Stimulated activated naive CD8-positive, alpha-beta T cell treated with anti-CD3 and anti-CD28 coated beads, Interleukin-15, Interleukin-2, amounts not matched to agents 100 ng/mL and 50 ng/mL, for 24 hours (primary cell): ENCODE results near the gene SULF2.
A peak's percentile ranks its signal among the peaks of the same experiment; 100 is the strongest.

Source experiments
- H3K27ac Mint-ChIP-seq: one replicate; pipeline ENCODE4 v1.8.0; 2021; ENCODE audit warnings: mild to moderate bottlenecking, mixed read lengths
- H3K27me3 Mint-ChIP-seq: one replicate; pipeline ENCODE4 v1.8.0; 2021; ENCODE audit warnings: mixed read lengths
- H3K36me3 Mint-ChIP-seq: one replicate; pipeline ENCODE4 v1.8.0; 2021; ENCODE audit warnings: low read depth, mixed read lengths
- H3K4me1 Mint-ChIP-seq: one replicate; pipeline ENCODE4 v1.8.0; 2021; ENCODE audit warnings: low read depth, mixed read lengths
- H3K4me3 Mint-ChIP-seq: one replicate; pipeline ENCODE4 v1.8.0; 2021; ENCODE audit warnings: mild to moderate bottlenecking, mixed read lengths
- H3K9me3 Mint-ChIP-seq: one replicate; pipeline ENCODE4 v1.8.0; 2021; ENCODE audit warnings: mixed read lengths

SULF2 gene

DNA sequence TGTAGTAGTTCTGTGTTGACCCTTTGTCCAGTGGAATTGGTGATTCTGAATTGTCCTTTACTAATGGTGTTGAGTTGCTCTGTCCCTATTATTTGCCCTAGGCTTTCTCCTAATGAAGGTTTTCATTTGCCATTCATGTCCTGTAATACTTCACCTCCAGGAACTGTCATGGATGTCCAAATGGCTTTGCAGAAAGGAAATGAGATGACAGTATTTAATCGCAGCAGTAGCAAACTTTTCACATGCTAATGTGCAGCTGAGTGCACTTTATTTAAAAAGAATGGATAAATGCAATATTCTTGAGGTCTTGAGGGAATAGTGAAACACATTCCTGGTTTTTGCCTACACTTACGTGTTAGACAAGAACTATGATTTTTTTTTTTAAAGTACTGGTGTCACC, 131.4 kb downstream of the SULF2 start:
- H3K4me1 Mint-ChIP-seq: no peaks in the 10 kb centered on the region
- H3K27ac Mint-ChIP-seq: no peak overlapping the region
- H3K4me3 Mint-ChIP-seq: no peak overlapping the region
- no peaks in the 10 kb centered on the region for H3K27me3 Mint-ChIP-seq
- H3K9me3 Mint-ChIP-seq: no peaks in the 10 kb centered on the region
- peaks cover 74% of the 10 kb centered on the region for H3K36me3 Mint-ChIP-seq

DNA sequence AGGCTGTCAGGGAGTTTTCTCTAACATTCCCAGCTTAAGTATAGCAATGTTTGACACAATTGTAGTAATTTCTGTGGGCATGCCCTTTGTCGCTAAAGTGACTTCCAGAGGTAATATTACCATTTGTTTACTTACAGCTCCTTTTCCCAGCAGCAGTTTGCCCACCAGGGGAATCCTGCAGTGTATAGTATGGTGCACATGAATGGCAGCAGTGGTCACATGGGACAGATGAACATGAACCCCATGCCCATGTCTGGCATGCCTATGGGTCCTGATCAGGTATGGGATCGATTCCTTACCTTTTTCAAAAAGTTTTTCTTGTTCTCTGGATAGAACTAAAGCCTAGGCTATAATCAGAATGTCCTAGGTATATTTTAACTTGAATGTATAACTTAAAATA, 132.5 kb downstream of the SULF2 start:
- no peaks in the 10 kb centered on the region for H3K27me3 Mint-ChIP-seq
- no peak overlapping the region for H3K4me3 Mint-ChIP-seq
- no peaks in the 10 kb centered on the region for H3K9me3 Mint-ChIP-seq
- H3K36me3 Mint-ChIP-seq: peaks cover 80% of the 10 kb centered on the region
- no peak overlapping the region for H3K27ac Mint-ChIP-seq
- no peaks in the 10 kb centered on the region for H3K4me1 Mint-ChIP-seq

DNA sequence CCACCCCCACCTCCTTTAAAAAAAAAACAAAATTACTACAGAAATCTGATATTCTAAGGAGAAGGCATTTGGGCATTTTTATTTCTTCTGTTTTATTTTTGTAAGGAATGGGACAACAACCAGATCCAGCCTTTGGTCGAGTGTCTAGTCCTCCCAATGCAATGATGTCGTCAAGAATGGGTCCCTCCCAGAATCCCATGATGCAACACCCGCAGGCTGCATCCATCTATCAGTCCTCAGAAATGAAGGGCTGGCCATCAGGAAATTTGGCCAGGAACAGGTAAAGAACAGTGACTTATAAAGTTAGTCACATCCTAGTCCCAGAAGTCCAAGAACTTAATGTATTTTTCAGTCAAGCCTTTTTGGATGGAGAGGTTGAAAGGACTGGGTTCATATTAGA, 133.0 kb downstream of the SULF2 start:
- Mint-ChIP-seq H3K27me3 (no peaks in the 10 kb centered on the region), H3K36me3 (peaks cover 80% of the 10 kb centered on the region), H3K9me3 (no peaks in the 10 kb centered on the region), H3K27ac (no peak overlapping the region), H3K4me3 (no peak overlapping the region), H3K4me1 (no peaks in the 10 kb centered on the region)

DNA sequence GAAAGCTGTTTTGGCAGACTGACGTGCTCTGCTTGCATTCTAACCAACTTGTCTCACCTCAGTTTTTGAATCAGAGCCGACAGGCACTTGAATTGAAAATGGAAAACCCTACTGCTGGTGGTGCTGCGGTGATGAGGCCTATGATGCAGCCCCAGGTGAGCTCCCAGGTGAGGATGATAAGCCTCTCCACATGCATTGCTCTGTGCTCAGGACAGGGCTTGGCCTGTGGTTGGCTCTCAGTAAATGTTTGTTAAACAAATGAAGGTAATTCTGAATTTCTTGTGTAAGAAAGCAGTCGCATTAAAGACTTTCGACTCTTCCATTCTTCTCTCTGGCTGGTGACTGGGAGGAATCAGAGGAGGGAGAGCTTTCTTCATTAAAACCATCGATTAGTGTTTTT, 136.3 kb downstream of the SULF2 start:
- H3K4me1 Mint-ChIP-seq: no peaks in the 10 kb centered on the region
- H3K36me3 Mint-ChIP-seq: peaks cover 79% of the 10 kb centered on the region
- H3K9me3 Mint-ChIP-seq: no peaks in the 10 kb centered on the region
- H3K27ac Mint-ChIP-seq: peak overlapping the region; percentile 15
- no peaks in the 10 kb centered on the region for H3K27me3 Mint-ChIP-seq
- H3K4me3 Mint-ChIP-seq: no peak overlapping the region

- Mint-ChIP-seq H3K4me3 (no peak overlapping the region), H3K27ac (no peak overlapping the region), H3K4me1 (no peaks in the 10 kb centered on the region), H3K27me3 (no peaks in the 10 kb centered on the region), H3K36me3 (peaks cover 81% of the 10 kb centered on the region), H3K9me3 (no peaks in the 10 kb centered on the region)
These were observed 137.3 kb downstream of the SULF2 start for GRCh38 chr20:47647994-47648393.

DNA sequence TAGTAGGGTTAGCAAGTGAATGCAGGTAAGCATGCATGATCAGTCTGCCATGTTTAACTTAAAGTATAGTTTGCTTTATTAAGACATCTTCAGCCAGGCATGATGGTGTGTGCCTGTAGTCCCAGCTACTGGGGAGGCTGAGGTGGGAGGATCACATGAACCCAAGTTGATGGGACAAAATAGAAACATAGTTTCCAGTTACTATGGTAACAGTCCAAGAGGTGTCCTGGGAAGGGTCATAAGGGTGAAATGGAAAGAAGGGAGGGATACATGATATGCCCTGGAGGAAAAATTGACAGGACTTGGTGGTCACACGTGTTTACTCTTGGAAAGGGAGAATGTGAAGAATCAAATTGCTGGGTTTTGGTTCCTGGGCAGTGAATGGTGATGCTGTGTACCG, 139.6 kb downstream of the SULF2 start:
- peaks cover 80% of the 10 kb centered on the region for H3K36me3 Mint-ChIP-seq

DNA sequence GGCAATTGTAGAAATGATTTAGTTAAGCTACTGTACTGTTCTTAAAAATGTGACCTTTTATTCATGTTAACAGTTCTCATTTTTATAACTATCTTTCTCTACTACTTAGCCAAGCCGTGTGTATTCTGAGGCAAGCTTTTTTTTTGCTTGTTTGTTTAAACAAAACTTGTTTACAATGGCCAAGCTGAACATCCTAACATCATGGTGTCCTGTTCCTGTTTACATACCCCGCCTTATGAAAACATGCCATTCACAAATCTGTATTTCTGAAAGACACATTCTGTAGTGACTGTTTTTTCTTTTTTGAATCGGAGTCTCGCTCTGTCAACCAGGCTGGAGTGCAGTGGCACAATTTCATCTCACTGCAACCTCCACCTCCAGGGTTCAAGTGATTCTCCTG, 142.7 kb downstream of the SULF2 start:
- Mint-ChIP-seq H3K27me3 (no peaks in the 10 kb centered on the region), H3K27ac (no peak overlapping the region), H3K36me3 (peaks cover 78% of the 10 kb centered on the region), H3K4me1 (no peaks in the 10 kb centered on the region), H3K4me3 (no peak overlapping the region), H3K9me3 (no peaks in the 10 kb centered on the region)

More for the DNA sequence above, 139.6 kb downstream of the SULF2 start:
- Mint-ChIP-seq H3K4me1 (no peaks in the 10 kb centered on the region), H3K9me3 (no peaks in the 10 kb centered on the region), H3K27ac (peak overlapping the region; percentile 64), H3K4me3 (no peak overlapping the region), H3K27me3 (no peaks in the 10 kb centered on the region)

GRCh38 chr20:47642118-47642517, 143.2 kb downstream of the SULF2 start:
- no peak overlapping the region for H3K4me3 Mint-ChIP-seq
- H3K27ac Mint-ChIP-seq: no peak overlapping the region
- no peaks in the 10 kb centered on the region for H3K4me1 Mint-ChIP-seq
- no peaks in the 10 kb centered on the region for H3K9me3 Mint-ChIP-seq
- H3K36me3 Mint-ChIP-seq: peaks cover 78% of the 10 kb centered on the region
- no peaks in the 10 kb centered on the region for H3K27me3 Mint-ChIP-seq

- no peak overlapping the region for H3K27ac Mint-ChIP-seq
- no peaks in the 10 kb centered on the region for H3K9me3 Mint-ChIP-seq
- no peaks in the 10 kb centered on the region for H3K27me3 Mint-ChIP-seq
- peaks cover 84% of the 10 kb centered on the region for H3K36me3 Mint-ChIP-seq
- no peaks in the 10 kb centered on the region for H3K4me1 Mint-ChIP-seq
- no peak overlapping the region for H3K4me3 Mint-ChIP-seq
These were observed 146.4 kb downstream of the SULF2 start for GRCh38 chr20:47638851-47639250.

DNA sequence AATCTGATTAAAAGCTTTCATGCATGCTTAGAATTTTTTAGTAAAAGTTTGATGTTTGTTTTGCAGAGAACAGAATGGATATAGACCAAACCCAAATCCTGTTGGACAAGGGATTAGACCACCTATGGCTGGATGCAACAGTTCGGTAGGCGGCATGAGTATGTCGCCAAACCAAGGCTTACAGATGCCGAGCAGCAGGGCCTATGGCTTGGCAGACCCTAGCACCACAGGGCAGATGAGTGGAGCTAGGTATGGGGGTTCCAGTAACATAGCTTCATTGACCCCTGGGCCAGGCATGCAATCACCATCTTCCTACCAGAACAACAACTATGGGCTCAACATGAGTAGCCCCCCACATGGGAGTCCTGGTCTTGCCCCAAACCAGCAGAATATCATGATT, 150.0 kb downstream of the SULF2 start:
- no peaks in the 10 kb centered on the region for H3K4me1 Mint-ChIP-seq
- H3K9me3 Mint-ChIP-seq: no peaks in the 10 kb centered on the region
- no peak overlapping the region for H3K27ac Mint-ChIP-seq
- H3K4me3 Mint-ChIP-seq: no peak overlapping the region
- H3K27me3 Mint-ChIP-seq: no peaks in the 10 kb centered on the region
- peaks cover 88% of the 10 kb centered on the region for H3K36me3 Mint-ChIP-seq

DNA sequence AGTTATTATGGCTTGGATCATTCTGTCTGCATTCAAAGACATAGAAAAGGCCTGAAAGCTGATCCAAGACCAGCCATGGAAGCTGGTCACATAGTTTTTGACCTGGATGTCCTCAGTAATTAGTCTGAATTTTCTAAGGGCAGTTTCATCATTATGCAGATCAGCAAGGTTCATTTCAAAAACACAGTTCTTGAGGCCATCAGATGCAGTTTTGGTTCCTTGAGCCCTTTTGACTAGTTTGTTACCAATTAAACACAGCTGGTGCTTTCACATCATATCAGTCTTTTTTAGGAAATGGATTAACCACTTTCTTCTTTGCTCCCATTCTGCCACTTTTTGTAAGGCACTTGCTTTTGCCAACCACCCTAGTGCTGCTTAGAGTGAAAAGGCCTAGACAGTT, 154.2 kb downstream of the SULF2 start:
- Mint-ChIP-seq H3K9me3 (no peaks in the 10 kb centered on the region), H3K4me1 (no peaks in the 10 kb centered on the region), H3K36me3 (peaks cover 86% of the 10 kb centered on the region), H3K27me3 (no peaks in the 10 kb centered on the region), H3K27ac (peak overlapping the region; percentile 78), H3K4me3 (no peak overlapping the region)

- peaks cover 88% of the 10 kb centered on the region for H3K36me3 Mint-ChIP-seq
- no peak overlapping the region for H3K4me3 Mint-ChIP-seq
- no peak overlapping the region for H3K27ac Mint-ChIP-seq
- H3K9me3 Mint-ChIP-seq: no peaks in the 10 kb centered on the region
- H3K27me3 Mint-ChIP-seq: no peaks in the 10 kb centered on the region
- H3K4me1 Mint-ChIP-seq: no peaks in the 10 kb centered on the region
These were observed 155.4 kb downstream of the SULF2 start for GRCh38 chr20:47629907-47630306.

DNA sequence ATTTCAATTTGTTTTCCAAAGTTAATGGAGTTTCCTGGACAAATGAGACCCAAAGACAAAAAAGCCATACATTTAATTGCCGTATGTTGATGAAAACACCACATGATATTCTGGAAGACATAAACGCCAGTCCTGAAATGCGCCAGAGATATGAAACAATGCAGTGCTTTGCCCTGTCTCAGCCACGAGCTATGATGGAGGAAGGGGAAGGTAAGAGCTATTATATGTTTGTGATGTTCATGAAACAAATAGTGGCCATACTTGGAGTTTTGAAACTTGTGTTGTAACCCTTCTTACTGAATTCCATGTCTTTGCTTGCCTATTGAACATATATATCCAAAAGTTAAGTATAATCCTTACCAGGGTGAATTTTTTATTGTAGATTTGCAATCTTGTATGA, 157.7 kb downstream of the SULF2 start:
- no peak overlapping the region for H3K4me3 Mint-ChIP-seq
- H3K4me1 Mint-ChIP-seq: peaks cover 2% of the 10 kb centered on the region

GRCh38 chr20:47623206-47623605, 162.1 kb downstream of the SULF2 start:
- no peak overlapping the region for H3K27ac Mint-ChIP-seq
- no peak overlapping the region for H3K4me3 Mint-ChIP-seq
- H3K4me1 Mint-ChIP-seq: peaks cover 24% of the 10 kb centered on the region
- no peaks in the 10 kb centered on the region for H3K9me3 Mint-ChIP-seq
- H3K27me3 Mint-ChIP-seq: no peaks in the 10 kb centered on the region
- H3K36me3 Mint-ChIP-seq: peaks cover 47% of the 10 kb centered on the region

More for the DNA sequence above, 157.7 kb downstream of the SULF2 start:
- Mint-ChIP-seq H3K36me3 (peaks cover 76% of the 10 kb centered on the region), H3K27ac (no peak overlapping the region), H3K27me3 (no peaks in the 10 kb centered on the region), H3K9me3 (no peaks in the 10 kb centered on the region)

DNA sequence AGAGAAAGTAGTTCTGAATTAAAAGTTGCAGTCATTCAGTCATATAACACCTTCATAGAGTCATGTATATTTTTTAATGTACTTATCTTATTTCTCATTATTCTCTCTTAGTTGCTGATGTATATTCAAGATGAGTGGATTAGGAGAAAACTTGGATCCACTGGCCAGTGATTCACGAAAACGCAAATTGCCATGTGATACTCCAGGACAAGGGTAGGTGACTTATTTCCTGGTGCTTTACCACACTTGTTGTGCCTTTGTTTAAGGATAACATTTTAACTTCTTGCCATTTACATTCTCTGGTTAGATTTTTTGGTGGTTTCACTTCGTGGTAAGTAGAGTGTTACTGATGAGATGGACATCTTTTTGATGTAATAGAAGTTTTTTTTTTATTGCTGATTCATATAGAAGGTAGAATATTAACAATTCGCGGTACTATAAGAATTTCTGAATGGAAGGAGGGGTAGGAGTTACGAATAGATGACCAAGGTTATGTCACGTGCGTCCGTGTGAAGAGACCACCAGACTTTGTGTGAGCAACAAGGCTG, 163.1 kb downstream of the SULF2 start:
- no peak overlapping the region for H3K4me3 Mint-ChIP-seq
- peak overlapping the region; percentile 79 for H3K27ac Mint-ChIP-seq
- H3K36me3 Mint-ChIP-seq: peaks cover 45% of the 10 kb centered on the region
- H3K9me3 Mint-ChIP-seq: no peaks in the 10 kb centered on the region
- no peaks in the 10 kb centered on the region for H3K27me3 Mint-ChIP-seq
- H3K4me1 Mint-ChIP-seq: peaks cover 30% of the 10 kb centered on the region
